ENCODE results near the gene YPEL3. TPM values are rescaled to one million over a fixed set of nuclear protein-coding genes. Genes with fewer than 3 reads are reported as not detected.

Gene YPEL3
- total RNA-seq, 1 donor from 2014 or later, result 9.6 TPM

DNA sequence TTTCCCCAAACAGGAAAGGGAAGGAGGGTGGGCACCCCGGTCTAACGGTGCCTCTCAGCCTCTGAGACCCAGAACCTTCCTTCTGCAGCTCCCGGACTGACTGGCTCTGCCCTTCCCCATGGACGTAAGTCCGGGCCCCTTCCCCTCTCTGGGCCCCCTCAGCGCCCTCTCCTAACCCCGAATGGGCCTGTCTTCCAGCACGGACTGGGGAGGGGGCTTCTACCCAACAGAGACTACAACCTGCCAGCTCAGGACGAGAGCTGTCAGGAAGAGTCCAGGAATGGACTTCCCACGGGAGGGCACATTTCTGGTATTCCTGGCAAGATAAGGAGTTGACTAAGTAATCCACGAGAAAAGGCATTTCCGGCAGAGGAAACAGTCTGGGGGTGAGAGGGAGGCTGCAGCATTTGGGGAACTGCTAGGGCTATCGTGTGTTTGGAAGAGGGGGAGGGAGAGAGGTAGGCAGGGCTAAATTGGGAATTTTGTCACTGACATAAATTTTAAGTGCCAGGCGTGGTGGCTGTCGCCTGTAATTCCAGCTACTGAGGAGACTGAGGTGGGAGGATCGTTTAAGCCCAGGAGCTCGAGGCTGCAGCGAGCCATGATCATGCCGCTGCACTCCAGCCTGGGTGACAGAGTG, 42.5 kb downstream of the YPEL3 start:
- H3K27ac Mint-ChIP-seq (ENCODE audit: unreplicated experiment), result no peak overlapping the region
- H3K4me1 Mint-ChIP-seq, result peaks cover 38% of the 10 kb centered on the region
- no peaks in the 10 kb centered on the region for H3K36me3 Mint-ChIP-seq (ENCODE audit: low read depth)
- peak overlapping the region; percentile 95 for H3K4me3 Mint-ChIP-seq
- H3K27me3 Mint-ChIP-seq (ENCODE audit: low read depth), result peaks cover 2% of the 10 kb centered on the region
- no peaks in the 10 kb centered on the region for H3K9me3 Mint-ChIP-seq
- TF ChIP-seq, protein P1, sequence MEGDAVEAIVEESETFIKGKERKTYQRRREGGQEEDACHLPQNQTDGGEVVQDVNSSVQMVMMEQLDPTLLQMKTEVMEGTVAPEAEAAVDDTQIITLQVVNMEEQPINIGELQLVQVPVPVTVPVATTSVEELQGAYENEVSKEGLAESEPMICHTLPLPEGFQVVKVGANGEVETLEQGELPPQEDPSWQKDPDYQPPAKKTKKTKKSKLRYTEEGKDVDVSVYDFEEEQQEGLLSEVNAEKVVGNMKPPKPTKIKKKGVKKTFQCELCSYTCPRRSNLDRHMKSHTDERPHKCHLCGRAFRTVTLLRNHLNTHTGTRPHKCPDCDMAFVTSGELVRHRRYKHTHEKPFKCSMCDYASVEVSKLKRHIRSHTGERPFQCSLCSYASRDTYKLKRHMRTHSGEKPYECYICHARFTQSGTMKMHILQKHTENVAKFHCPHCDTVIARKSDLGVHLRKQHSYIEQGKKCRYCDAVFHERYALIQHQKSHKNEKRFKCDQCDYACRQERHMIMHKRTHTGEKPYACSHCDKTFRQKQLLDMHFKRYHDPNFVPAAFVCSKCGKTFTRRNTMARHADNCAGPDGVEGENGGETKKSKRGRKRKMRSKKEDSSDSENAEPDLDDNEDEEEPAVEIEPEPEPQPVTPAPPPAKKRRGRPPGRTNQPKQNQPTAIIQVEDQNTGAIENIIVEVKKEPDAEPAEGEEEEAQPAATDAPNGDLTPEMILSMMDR (conservative IDR thresholded peaks at IDR 0.05), result no peak
- DNase-seq (ENCODE audit: low read depth, low spot score), result no peak

GRCh38 chr16:30052671-30053372, 43.2 kb downstream of the YPEL3 start:
- H3K4me3 Mint-ChIP-seq, result peak overlapping the region; percentile 95
- H3K9me3 Mint-ChIP-seq, result no peaks in the 10 kb centered on the region
- no peaks in the 10 kb centered on the region for H3K36me3 Mint-ChIP-seq (ENCODE audit: low read depth)
- peaks cover 2% of the 10 kb centered on the region for H3K27me3 Mint-ChIP-seq (ENCODE audit: low read depth)
- TF ChIP-seq, protein P1 (conservative IDR thresholded peaks at IDR 0.05), result no peak
- peaks cover 38% of the 10 kb centered on the region for H3K4me1 Mint-ChIP-seq
- H3K27ac Mint-ChIP-seq (ENCODE audit: unreplicated experiment), result peak overlapping the region; percentile 90
- DNase-seq (ENCODE audit: low read depth, low spot score), result peak; percentile 96

- Mint-ChIP-seq H3K9me3 (no peaks in the 10 kb centered on the region), H3K27me3 (ENCODE audit: low read depth) (peaks cover 2% of the 10 kb centered on the region), H3K36me3 (ENCODE audit: low read depth) (no peaks in the 10 kb centered on the region), H3K4me1 (peaks cover 38% of the 10 kb centered on the region), H3K27ac (ENCODE audit: unreplicated experiment) (no peak overlapping the region), H3K4me3 (peak overlapping the region; percentile 82)
- TF ChIP-seq, protein P1 (conservative IDR thresholded peaks at IDR 0.05), result no peak
- DNase-seq (ENCODE audit: low read depth, low spot score), result no peak
These were observed 44.5 kb downstream of the YPEL3 start for GRCh38 chr16:30051518-30051917.

DNA sequence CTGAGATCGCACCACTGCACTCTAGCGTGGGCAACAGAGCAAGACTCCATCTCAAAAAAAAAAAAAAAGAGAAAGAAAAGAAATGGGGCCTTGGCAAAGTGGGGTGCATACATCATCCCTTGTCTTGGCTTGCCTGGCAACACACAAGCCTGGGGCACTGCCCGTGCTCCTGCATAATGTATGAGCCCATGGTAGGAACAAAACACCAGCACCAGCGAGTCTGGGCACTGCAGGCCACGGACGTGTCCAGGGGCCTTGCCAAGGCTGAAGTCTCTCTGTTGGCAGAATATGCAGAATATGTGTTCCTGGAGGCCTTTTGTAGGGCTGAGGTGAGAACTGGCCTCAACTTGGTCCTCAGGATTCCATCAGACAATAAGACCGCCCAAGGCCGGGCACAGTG, 46.1 kb downstream of the YPEL3 start:
- Mint-ChIP-seq H3K9me3 (no peaks in the 10 kb centered on the region), H3K27ac (ENCODE audit: unreplicated experiment) (no peak overlapping the region), H3K4me1 (peaks cover 34% of the 10 kb centered on the region), H3K27me3 (ENCODE audit: low read depth) (peaks cover 2% of the 10 kb centered on the region), H3K4me3 (peak overlapping the region; percentile 72), H3K36me3 (ENCODE audit: low read depth) (no peaks in the 10 kb centered on the region)
- no peak for DNase-seq (ENCODE audit: low read depth, low spot score)
- TF ChIP-seq, protein P1 (conservative IDR thresholded peaks at IDR 0.05), result no peak

DNA sequence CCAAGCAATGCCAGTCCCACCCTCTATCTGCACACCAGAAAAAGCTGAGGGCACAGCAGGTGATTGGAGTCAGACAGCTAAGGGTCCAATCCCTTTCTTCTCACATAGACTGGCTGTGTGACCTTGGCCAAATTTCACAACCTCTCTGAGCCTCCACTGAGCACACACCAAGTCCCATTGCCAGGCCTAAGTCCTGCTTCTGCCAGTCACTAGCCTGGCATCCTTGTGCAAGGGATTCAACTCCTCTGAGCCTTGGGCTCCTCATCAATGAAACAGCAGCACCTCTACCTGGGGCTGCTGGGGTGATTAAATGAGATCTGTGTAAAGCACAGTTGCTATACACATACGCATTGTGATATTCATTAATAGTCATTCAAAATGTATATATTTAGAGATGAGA, 49.4 kb downstream of the YPEL3 start:
- Mint-ChIP-seq H3K4me3 (no peak overlapping the region), H3K4me1 (peaks cover 13% of the 10 kb centered on the region), H3K27me3 (ENCODE audit: low read depth) (no peaks in the 10 kb centered on the region), H3K9me3 (no peaks in the 10 kb centered on the region), H3K36me3 (ENCODE audit: low read depth) (no peaks in the 10 kb centered on the region), H3K27ac (ENCODE audit: unreplicated experiment) (no peak overlapping the region)
- DNase-seq (ENCODE audit: low read depth, low spot score), result no peak
- TF ChIP-seq, protein P1 (conservative IDR thresholded peaks at IDR 0.05), result no peak
